GM20431 (cell line): ENCODE measurements around the gene NAV2.
"Not testable (repeated sequence)": the region's sequence is repeated elsewhere in the genome, so short reads cannot be mapped to it uniquely, and the experiment has no call there.

Source experiments
- in situ Hi-C: fragments of 300-500 bp; cut with MseI, MboI; formaldehyde crosslinking; loops from one replicate; pipeline ENCODE4 v1.15.0; 2020; ENCODE audit warnings: low sequenced_read_pairs; ENCODE audit not compliant: unreplicated experiment

NAV2 gene

GRCh38 chr11:19871531-19871930, 158.9 kb downstream of the NAV2 start:
- in situ Hi-C loops, result no loop called here

DNA sequence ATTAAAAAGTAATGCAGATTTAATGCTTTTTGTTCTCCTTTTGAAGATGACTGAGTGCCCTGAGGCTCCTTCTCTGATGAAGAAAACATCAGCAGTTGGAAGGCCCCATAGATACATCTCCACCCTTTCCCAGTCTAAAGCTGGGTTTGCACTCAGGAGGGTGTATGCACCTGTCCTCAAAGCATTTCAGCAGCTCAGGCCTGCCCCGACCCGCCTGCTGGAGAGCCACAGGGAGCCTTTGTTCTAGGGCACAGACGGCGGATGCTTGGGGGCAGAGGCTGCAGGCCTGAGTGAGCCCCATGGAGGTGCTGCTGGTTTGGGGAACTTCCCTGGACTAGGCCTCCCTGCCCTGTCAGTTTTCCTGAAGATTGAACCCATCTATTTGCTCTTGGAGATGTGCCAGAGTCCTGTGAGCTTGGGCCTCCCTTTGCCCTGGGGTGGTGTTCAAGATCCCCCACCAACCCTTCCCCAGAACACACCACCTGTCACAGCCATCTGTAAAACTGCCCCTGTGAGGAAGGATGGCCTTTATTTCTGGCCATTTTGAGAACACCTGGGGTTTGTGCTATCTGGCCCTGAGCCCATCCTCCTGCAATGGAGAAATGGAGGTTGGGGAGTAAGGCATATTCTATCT, 160.0 kb downstream of the NAV2 start:
- in situ Hi-C loops, result no loop called here

DNA sequence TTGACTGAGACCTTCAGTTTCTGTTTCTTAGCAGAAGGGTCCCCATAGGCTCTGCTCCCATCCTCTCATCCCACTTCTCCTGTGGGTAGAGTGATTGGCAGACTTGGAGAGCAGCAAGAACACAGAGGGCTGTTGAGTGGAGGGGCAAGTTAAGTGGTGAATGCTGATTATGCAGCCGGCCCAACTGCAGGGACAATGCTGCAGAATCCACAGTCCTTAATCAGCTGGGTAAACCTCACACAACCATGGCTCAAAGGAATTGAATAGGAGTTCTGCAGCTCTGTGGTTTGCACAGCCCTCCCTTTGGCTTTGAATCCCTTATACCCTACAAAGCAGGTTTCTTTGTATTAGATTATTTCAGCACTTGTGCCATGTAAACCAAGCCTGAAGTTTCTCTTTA, 161.1 kb downstream of the NAV2 start:
- in situ Hi-C loops, result no loop called here

GRCh38 chr11:19874266-19874665, 161.6 kb downstream of the NAV2 start:
- in situ Hi-C loops, result no loop called here

DNA sequence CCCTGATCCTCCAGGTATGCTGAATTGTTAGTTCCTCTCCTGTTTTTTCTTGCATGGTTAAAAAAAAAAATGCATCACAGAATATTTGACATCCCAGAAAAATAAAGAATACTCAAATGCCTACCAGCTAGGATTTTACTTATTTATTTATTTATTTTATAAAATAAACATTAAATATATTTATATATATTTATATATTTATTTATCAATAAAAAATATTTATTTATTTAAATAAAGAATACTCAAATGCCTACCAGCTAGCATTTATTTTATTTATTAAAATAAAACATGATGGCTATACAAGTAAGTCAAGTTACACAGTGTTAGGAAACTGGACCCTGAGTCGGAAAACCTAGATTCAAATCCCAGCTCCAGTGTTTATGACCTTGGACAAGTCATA, 164.1 kb downstream of the NAV2 start:
- in situ Hi-C loops, result no loop called here

DNA sequence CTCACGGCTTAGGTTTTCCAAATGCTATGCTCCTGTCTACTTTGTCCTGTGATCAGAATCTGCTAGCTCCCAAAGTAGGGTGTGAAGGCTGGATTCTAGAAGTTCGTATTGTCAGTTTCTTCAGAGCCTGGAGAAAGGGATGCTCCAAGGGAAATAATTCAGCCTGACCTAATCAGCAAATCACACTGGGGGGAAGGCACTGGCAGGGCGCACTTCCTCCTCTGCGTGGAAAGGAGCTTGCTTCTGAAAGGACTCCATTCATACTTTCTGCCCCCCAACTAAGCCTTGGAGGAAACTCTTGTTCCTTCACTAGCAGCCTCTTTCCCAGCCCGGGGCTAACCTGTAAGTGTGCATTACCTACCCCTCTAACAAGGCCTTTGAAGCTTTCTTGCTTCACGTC, 165.9 kb downstream of the NAV2 start:
- in situ Hi-C loops, result no loop called here

DNA sequence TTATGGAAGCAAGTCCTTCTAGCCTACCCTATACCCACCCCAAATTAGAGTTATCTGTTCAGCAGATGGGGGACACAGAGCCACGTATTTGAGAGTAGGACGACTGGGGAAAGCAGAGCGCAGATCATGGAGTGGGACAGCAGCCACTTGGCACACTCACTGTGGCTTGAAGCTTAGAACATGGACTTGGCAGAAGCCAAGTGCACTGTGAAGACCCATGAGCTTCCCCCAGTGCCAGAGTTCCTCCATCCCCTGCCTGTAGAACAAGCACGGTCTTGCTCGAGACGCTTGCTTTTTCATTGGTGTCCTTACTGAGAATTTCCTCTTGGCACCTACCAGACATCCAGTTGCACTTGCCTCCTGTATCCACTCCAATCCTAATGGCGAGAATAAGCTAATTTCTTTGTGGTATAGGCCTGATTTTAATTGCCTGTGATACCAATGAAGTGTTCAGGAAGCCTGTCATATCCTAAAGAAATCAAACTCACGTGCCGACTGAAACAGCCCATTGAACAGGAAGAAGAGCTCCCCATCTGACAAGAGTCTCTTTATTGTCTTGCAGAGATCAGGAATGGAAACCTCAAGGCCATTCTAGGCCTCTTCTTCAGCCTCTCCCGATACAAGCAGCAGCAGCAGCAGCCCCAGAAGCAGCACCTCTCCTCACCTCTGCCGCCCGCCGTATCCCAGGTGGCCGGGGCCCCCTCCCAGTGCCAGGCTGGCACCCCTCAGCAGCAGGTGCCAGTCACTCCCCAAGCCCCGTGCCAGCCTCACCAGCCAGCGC, 166.9 kb downstream of the NAV2 start:
- in situ Hi-C loops, result no loop called here

DNA sequence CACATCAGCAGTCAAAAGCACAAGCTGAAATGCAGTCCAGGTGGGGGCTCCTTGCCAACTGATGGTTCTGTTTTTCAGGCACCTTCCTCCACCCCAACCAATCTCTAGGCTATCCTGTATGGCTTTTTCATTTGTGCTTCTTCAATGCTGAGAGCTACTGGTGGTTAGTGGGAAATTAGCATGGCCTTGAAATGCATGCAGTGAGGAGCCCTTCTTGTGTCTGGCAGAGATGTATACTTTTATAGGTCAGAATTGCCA, 167.4 kb downstream of the NAV2 start:
- in situ Hi-C loops, result no loop called here

DNA sequence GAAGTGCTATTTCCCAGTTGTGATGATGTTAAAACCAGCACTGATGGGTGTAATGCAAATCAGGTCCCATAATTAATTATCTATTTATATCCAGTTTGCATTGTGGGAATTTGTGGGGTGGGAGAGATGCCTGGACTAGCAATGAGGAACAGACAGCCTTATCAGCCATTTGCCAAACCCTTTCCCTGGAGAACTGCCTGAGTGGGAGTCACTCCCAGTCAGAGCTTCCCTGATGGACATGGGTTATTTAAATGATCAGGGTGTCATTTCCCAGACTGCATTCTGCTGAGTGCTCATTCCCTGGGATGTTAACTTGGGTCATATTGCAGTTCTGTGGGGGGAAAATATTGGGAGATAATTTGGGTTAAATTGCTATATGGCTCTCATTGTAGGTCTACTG, 168.5 kb downstream of the NAV2 start:
- in situ Hi-C loops, result no loop called here

DNA sequence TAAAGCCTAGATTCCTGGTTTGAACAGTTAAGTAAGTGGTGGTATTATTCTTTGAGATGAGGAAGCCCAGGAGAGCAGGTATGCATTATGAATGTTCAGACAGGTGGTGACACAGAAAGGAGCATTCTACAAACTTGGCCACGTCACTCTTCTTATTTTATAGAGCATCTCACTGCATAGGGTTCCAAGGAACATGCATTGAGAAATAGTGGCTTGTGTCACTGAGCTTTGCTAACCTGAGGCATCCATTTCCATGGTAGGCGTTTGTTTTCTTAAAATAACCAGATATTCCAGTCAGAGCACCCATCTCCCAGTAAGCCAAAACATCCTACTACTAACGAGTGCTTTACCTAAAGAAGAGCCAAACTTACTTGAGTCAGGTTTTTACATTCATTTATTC, 169.7 kb downstream of the NAV2 start:
- in situ Hi-C loops, result no loop called here

- in situ Hi-C loops, result no loop called here
Measured at GRCh38 chr11:19886498-19886897, 173.9 kb downstream of the NAV2 start.

DNA sequence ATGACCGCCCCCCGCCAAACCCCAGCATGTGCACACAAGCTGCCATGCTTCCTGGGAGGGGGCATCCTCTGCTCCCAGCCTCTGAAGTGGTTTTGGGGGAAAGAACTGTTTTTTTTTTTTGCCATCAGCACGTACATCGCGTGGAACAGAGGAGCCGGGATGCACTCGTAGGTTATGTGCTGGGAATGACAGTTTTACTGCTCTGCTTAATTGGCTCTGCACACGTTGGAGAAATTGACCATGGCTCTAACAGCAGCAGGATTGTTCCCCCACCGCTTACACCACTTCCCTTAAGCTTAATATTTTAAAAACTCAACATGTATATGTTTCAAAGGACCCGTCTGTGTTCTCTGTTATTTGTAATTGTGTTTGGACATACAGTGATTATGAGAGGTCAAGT, 175.2 kb downstream of the NAV2 start:
- in situ Hi-C loops, result no loop called here

- in situ Hi-C loops, result no loop called here
Measured at GRCh38 chr11:19889531-19889930, 176.9 kb downstream of the NAV2 start.

GRCh38 chr11:19890308-19890707, 177.7 kb downstream of the NAV2 start:
- in situ Hi-C loops, result no loop called here

DNA sequence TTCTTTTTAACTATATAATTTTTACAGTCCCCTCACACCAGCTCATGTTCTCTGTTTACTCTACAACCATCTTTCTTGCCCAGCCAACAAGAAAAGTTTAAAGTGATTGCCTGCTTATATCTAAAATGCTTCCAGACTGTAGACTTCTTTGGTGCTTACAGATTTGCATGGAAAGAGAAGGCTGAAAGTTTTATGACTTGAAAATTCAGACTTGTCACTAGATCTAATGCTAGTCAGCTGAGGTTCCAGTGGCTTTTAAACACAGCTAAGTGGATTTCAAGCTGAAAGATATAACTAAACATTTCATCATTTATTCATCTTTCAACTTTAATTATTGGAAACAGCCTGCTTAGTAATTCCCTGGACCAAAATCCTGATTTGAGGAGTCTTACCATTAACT, 178.4 kb downstream of the NAV2 start:
- in situ Hi-C loops, result no loop called here

DNA sequence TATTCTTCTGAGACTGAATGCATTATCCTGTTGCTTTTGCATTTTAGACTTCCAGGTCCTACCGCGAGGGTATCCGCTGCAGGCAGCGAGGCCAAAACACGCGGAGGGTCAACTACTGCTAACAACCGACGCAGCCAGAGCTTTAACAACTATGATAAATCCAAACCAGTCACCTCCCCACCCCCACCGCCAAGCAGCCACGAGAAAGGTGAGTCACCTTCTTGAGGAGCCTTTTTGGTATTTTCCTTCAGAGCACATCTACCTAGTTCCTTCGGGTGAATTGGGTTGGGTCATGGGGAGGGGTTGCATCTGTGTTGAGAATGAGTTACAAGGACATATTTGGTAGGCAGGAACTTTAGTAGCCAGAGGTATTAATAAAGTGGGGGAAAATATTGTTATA, 179.8 kb downstream of the NAV2 start:
- in situ Hi-C loops, result no loop called here

GRCh38 chr11:19892876-19893275, 180.2 kb downstream of the NAV2 start:
- in situ Hi-C loops, result no loop called here

GRCh38 chr11:19894404-19894803, 181.8 kb downstream of the NAV2 start:
- in situ Hi-C loops, result no loop called here

DNA sequence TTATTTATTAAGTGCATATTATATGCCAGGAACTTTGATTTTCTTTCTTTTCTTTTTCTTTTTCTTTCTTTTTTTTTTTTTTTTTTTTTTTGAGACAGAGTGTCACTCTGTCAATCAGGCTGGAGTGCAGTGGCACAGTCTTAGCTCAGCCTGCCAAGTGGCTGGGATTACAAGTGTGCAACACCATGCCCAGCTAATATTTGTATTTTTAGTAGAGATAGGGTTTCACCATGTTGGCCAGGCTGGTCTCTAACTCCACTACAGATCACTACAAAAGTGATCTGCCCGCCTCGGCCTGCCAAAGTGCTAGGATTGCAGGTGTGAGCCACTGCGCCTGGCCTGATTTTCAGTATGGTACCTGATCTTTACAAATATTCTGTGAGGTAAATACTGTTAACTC, 182.4 kb downstream of the NAV2 start:
- in situ Hi-C loops, result not testable (repeated sequence)

DNA sequence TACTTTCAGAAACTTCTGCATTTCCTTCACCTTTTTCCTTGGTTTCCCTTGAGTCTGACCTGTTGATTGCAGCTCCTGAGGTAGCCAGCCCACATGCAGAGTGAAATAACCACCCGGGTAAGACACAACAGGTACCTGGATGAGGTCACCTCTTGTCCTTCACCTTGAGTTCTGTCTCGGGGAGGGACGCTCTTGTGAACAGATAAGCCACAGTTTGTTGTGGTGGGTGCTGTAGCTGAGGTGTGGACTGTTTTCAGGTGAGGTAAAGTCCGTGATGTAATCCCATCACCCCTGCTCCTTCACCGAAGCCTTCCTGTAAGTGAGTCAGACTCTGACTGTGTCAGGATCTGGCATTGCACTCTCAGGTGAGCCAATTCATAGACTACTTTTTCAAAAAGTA, 183.1 kb downstream of the NAV2 start:
- in situ Hi-C loops, result no loop called here

DNA sequence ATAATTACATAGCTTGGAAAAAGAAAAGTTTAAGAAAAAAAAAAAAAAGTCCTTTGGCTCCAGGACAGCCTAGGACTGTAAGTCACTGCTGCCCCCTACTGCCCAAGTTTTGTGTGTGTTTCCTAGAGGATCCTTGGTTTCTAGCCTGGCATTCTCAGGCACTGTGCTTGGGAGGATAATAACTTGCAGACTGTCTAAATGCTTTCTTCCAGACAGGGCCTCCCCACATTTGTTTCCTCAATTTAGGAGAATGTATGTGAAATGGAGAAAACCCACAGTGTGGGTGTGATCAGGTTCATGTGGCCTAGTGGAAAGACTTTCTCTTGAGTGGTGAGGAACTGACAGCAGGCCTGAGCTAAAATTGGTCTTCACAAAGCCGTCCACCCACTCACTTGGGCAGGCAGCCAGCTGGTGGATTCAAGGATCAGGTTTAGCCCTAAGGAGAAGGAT, 191.0 kb downstream of the NAV2 start:
- in situ Hi-C loops, result no loop called here

DNA sequence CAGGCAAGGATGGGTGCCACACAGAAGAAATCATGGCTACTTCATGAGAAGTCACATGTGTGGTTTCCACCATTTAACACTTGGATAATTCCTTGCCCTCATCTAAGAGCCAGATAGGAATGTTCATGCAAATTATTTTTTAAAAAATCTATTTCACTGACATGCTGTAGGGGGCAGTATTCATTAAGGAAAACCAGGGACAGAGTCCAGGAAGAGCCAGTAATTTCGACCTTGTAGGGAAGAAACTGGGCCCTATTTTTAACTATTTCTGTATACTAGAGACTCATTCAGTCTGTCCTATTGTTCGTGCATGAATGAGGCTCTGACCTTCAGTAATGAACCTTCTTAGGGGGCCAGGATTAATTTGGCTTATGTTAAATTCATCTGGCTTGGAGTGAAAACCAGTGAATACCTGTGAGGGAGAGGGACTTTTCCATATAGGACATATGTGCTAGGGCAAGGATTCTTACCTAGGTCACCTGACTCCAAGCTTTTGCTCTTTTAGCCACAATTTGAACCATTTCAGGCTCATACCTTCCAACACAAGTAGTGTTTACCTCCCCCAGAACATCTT, 192.7 kb downstream of the NAV2 start:
- in situ Hi-C loops, result loop anchor here (5.0 kb wide), 1 partner anchor 333 kb away; no protein-coding TSS in a partner anchor
